SJCRH30 (cell line): Measurements from ENCODE around the gene PTOV1. TPM values are rescaled to one million over a fixed set of nuclear protein-coding genes. Genes with fewer than 3 reads are reported as not detected.

Experiments
- DNase-seq, 2 experiments: peaks; one replicate each; pipeline ENCODE4 v3.0.0-alpha.2; 2015 to 2020
- H3K27ac ChIP-seq: fragments of 250-450 bp; sonication (Bioruptor Pico); 2 replicates; pipeline ENCODE4 v1.5.1; 2020; ENCODE audit warnings: mild to moderate bottlenecking, moderate library complexity
- H3K27me3 ChIP-seq: fragments of 250-450 bp; sonication (Bioruptor Pico); 2 replicates; pipeline ENCODE4 v1.5.1; 2020; ENCODE audit warnings: mild to moderate bottlenecking, moderate library complexity
- H3K36me3 ChIP-seq: fragments of 250-450 bp; sonication (Bioruptor Pico); 2 replicates; pipeline ENCODE4 v1.5.1; 2020; ENCODE audit warnings: mild to moderate bottlenecking, moderate library complexity
- H3K4me1 ChIP-seq: fragments of 250-450 bp; sonication (Bioruptor Pico); 2 replicates; pipeline ENCODE4 v1.5.1; 2020; ENCODE audit warnings: mild to moderate bottlenecking, moderate library complexity
- H3K4me3 ChIP-seq: fragments of 250-450 bp; sonication (Bioruptor Pico); 2 replicates; pipeline ENCODE4 v1.5.1; 2020; ENCODE audit warnings: mild to moderate bottlenecking, moderate library complexity
- H3K9me3 ChIP-seq: fragments of 250-450 bp; sonication (Bioruptor Pico); replicated peaks from 2 replicates; pipeline ENCODE4 v1.5.1; 2020; ENCODE audit warnings: mild to moderate bottlenecking, moderate library complexity
- total RNA-seq: library from RNA; depleted of rRNA; stranded (reverse); fragments of >200 nt; shearing (Covaris generic); gene quantifications from 2 replicates; pipeline ENCODE4 v1.2.3, GENCODE V29; 2014

Gene PTOV1
- total RNA-seq, 1 experiment from 2014 or later: 91.2 TPM

GRCh38 chr19:49863935-49864320 is 13.0 kb downstream of the PTOV1 start:
- DNase-seq: no peak
- H3K4me3 ChIP-seq: no peak overlapping the region
- H3K27me3 ChIP-seq: no peaks in the 10 kb centered on the region
- H3K4me1 ChIP-seq: peaks cover 7% of the 10 kb centered on the region; the same call in 1 of the 2 replicates
- peaks cover 38% of the 10 kb centered on the region for H3K36me3 ChIP-seq
- H3K27ac ChIP-seq: no peak overlapping the region
- no peaks in the 10 kb centered on the region for H3K9me3 ChIP-seq

GRCh38 chr19:49864890-49865289 is 13.9 kb downstream of the PTOV1 start:
- Histone ChIP-seq H3K9me3 (no peaks in the 10 kb centered on the region), H3K27ac (no peak overlapping the region), H3K4me1 (peaks cover 7% of the 10 kb centered on the region; the same call in 1 of the 2 replicates), H3K36me3 (peaks cover 33% of the 10 kb centered on the region), H3K4me3 (no peak overlapping the region), H3K27me3 (no peaks in the 10 kb centered on the region)
- no peak for DNase-seq

- DNase-seq: peak; percentile 92 to 94
- peak within 1 kb of the TSS; percentile 89 for H3K4me3 ChIP-seq
- peak within 1 kb of the TSS; percentile 50 for H3K27ac ChIP-seq
- H3K36me3 ChIP-seq: peaks cover 14% of the 10 kb centered on the region
- H3K27me3 ChIP-seq: no peaks in the 10 kb centered on the region
- H3K4me1 ChIP-seq: peaks cover 7% of the 10 kb centered on the region; the same call in 1 of the 2 replicates
- no peaks in the 10 kb centered on the region for H3K9me3 ChIP-seq
Measured at GRCh38 chr19:49866933-49867782, 16.2 kb downstream of the PTOV1 start, which contains the start of gene PNKP. PNKP (minus strand) TSS chr19:49867576; CDS start chr19:49867204, 372 bp downstream.

GRCh38 chr19:49869009-49869483 is 18.1 kb downstream of the PTOV1 start:
- peak overlapping the region; percentile 38 for H3K4me3 ChIP-seq
- no peaks in the 10 kb centered on the region for H3K27me3 ChIP-seq
- H3K27ac ChIP-seq: no peak overlapping the region
- no peaks in the 10 kb centered on the region for H3K9me3 ChIP-seq
- H3K4me1 ChIP-seq: peaks cover 7% of the 10 kb centered on the region; the same call in 1 of the 2 replicates
- H3K36me3 ChIP-seq: peaks cover 11% of the 10 kb centered on the region
- no peak for DNase-seq

- peak; percentile 97 to 99 for DNase-seq
- Histone ChIP-seq H3K4me1 (peaks cover 7% of the 10 kb centered on the region; the same call in 1 of the 2 replicates), H3K27ac (peak overlapping the region; percentile 12; the same call in 1 of the 2 replicates)
Measured at GRCh38 chr19:49869484-49870308, 18.7 kb downstream of the PTOV1 start.

GRCh38 chr19:49870309-49870901 is 19.4 kb downstream of the PTOV1 start:
- H3K4me3 ChIP-seq: peak overlapping the region; percentile 57
- no peaks in the 10 kb centered on the region for H3K27me3 ChIP-seq
- no peaks in the 10 kb centered on the region for H3K36me3 ChIP-seq
- H3K9me3 ChIP-seq: no peaks in the 10 kb centered on the region
- H3K4me1 ChIP-seq: peaks cover 7% of the 10 kb centered on the region; the same call in 1 of the 2 replicates
- H3K27ac ChIP-seq: no peak overlapping the region; the same call in 1 of the 2 replicates
- DNase-seq: no peak

More at GRCh38 chr19:49869484-49870308, 18.7 kb downstream of the PTOV1 start:
- Histone ChIP-seq H3K4me3 (peak overlapping the region; percentile 57), H3K36me3 (peaks cover 4% of the 10 kb centered on the region), H3K27me3 (no peaks in the 10 kb centered on the region), H3K9me3 (no peaks in the 10 kb centered on the region)

GRCh38 chr19:49871349-49871985 is 20.5 kb downstream of the PTOV1 start:
- no peak overlapping the region for H3K4me3 ChIP-seq
- peaks cover 1% of the 10 kb centered on the region; the same call in 1 of the 2 replicates for H3K4me1 ChIP-seq
- H3K9me3 ChIP-seq: no peaks in the 10 kb centered on the region
- no peaks in the 10 kb centered on the region for H3K27me3 ChIP-seq
- no peak overlapping the region for H3K27ac ChIP-seq
- no peak for DNase-seq
- H3K36me3 ChIP-seq: no peaks in the 10 kb centered on the region

- H3K27me3 ChIP-seq: no peaks in the 10 kb centered on the region
- no peaks in the 10 kb centered on the region for H3K4me1 ChIP-seq
- no peaks in the 10 kb centered on the region for H3K36me3 ChIP-seq
- H3K9me3 ChIP-seq: no peaks in the 10 kb centered on the region
- no peak overlapping the region for H3K4me3 ChIP-seq
- H3K27ac ChIP-seq: no peak overlapping the region
- DNase-seq: no peak
Measured at GRCh38 chr19:49872245-49873128, 21.5 kb downstream of the PTOV1 start.

- no peak for DNase-seq
- Histone ChIP-seq H3K4me3 (no peak overlapping the region), H3K4me1 (no peaks in the 10 kb centered on the region), H3K36me3 (no peaks in the 10 kb centered on the region), H3K27ac (no peak overlapping the region), H3K9me3 (no peaks in the 10 kb centered on the region), H3K27me3 (no peaks in the 10 kb centered on the region)
Measured at GRCh38 chr19:49873129-49873521, 22.2 kb downstream of the PTOV1 start.

GRCh38 chr19:49873834-49874233 is 22.9 kb downstream of the PTOV1 start:
- Histone ChIP-seq H3K27ac (no peak overlapping the region), H3K4me1 (no peaks in the 10 kb centered on the region), H3K27me3 (no peaks in the 10 kb centered on the region), H3K4me3 (no peak overlapping the region), H3K9me3 (no peaks in the 10 kb centered on the region), H3K36me3 (no peaks in the 10 kb centered on the region)
- DNase-seq: no peak

GRCh38 chr19:49874503-49875157 is 23.7 kb downstream of the PTOV1 start:
- Histone ChIP-seq H3K27ac (no peak overlapping the region), H3K27me3 (no peaks in the 10 kb centered on the region), H3K4me3 (no peak overlapping the region), H3K9me3 (no peaks in the 10 kb centered on the region), H3K36me3 (no peaks in the 10 kb centered on the region), H3K4me1 (no peaks in the 10 kb centered on the region)
- no peak for DNase-seq

- H3K27ac ChIP-seq: no peak overlapping the region
Measured at GRCh38 chr19:49875177-49875576, 24.2 kb downstream of the PTOV1 start.

More at GRCh38 chr19:49875177-49875576, 24.2 kb downstream of the PTOV1 start:
- Histone ChIP-seq H3K36me3 (no peaks in the 10 kb centered on the region; the same call in 1 of the 2 replicates), H3K4me3 (no peak overlapping the region), H3K4me1 (no peaks in the 10 kb centered on the region), H3K9me3 (no peaks in the 10 kb centered on the region), H3K27me3 (no peaks in the 10 kb centered on the region)
- DNase-seq: no peak
